SK-N-SH (cell line): ENCODE measurements around the gene ME3. TPM values are rescaled to one million over a fixed set of nuclear protein-coding genes. Genes with fewer than 3 reads are reported as not detected.

ENCODE experiments used
- CTCF ChIA-PET: fragments of 300-600, 350-600 bp; formaldehyde crosslinking; extraction: SDS; loops from one replicate; lab custom pipeline; 2021; lab: Yijun Ruan, JAX
- POLR2A ChIA-PET: fragments of 350-600 bp; sonication (Branson Sonifier 250); formaldehyde crosslinking; extraction: SDS; loops from one replicate; lab custom pipeline; 2020; ENCODE audit warnings: antibody characterized with exemption, inconsistent platforms; lab: Yijun Ruan, JAX
- DNase-seq: peaks from one replicate; pipeline ENCODE4 v3.0.0; 2012
- H2AFZ ChIP-seq: fragments of 200-600 bp; sonication (generic); 2 replicates; pipeline ENCODE4 v1.8.1; 2016; ENCODE audit warnings: antibody characterized with exemption, mild to moderate bottlenecking, low read depth
- H3F3A ChIP-seq: fragments of 200-600 bp; sonication (generic); replicated peaks from 2 replicates; pipeline ENCODE3; 2016; ENCODE audit warnings: antibody characterized with exemption, mild to moderate bottlenecking; ENCODE audit not compliant: insufficient read depth
- H3K27ac ChIP-seq, 2 experiments: fragments of 200-500 bp in 1 of 2; fragments of 200-600 bp in 1 of 2; sonication (Bioruptor generic) in 1 of 2; sonication (generic), shearing (Covaris generic) in 1 of 2; 2 replicates each; pipeline versions ENCODE4 v1.5.1 to v1.6.1; 2014 to 2016; ENCODE audit warnings: low read depth in 2 of 2, inconsistent platforms in 1 of 2, low read length in 1 of 2, mild to moderate bottlenecking in 1 of 2, mixed read lengths in 1 of 2
- H3K27me3 ChIP-seq: fragments of 200-600 bp; sonication (generic), shearing (Covaris generic); 2 replicates; pipeline ENCODE4 v1.6.1; 2016; ENCODE audit warnings: mixed run types; ENCODE audit not compliant: insufficient read depth
- H3K36me3 ChIP-seq, 2 experiments: fragments of 200-500 bp in 1 of 2; fragments of 200-600 bp in 1 of 2; sonication (Bioruptor generic) in 1 of 2; sonication (generic) in 1 of 2; replicated peaks in 1 of 2; 2 replicates each; pipeline versions ENCODE3 to v1.5.1; 2014 to 2016; ENCODE audit warnings: low read length in 1 of 2, mild to moderate bottlenecking in 1 of 2; ENCODE audit not compliant: insufficient read depth in 2 of 2, control insufficient read depth in 1 of 2
- H3K4me1 ChIP-seq, 2 experiments: fragments of 200-500 bp in 1 of 2; fragments of 200-600 bp in 1 of 2; sonication (Bioruptor generic) in 1 of 2; sonication (generic), shearing (Covaris generic) in 1 of 2; 2 replicates each; pipeline versions ENCODE4 v1.5.1 to v1.6.1; 2014 to 2016; ENCODE audit warnings: low read depth in 1 of 2, low read length in 1 of 2, mixed run types in 1 of 2; ENCODE audit not compliant: insufficient read depth in 2 of 2, control insufficient read depth in 1 of 2
- H3K4me2 ChIP-seq: fragments of 200-600 bp; sonication (generic), shearing (Covaris generic); 2 replicates; pipeline ENCODE4 v1.6.1; 2017; ENCODE audit warnings: mixed run types
- H3K4me3 ChIP-seq, 2 experiments: fragments of 200-500 bp in 1 of 2; fragments of 200-600 bp in 1 of 2; sonication (Bioruptor generic) in 1 of 2; sonication (generic), shearing (Covaris generic) in 1 of 2; 2 replicates each; pipeline versions ENCODE4 v1.5.1 to v1.8.1; 2014 to 2016; ENCODE audit warnings: low read depth in 2 of 2, inconsistent platforms in 1 of 2, low read length in 1 of 2, mild to moderate bottlenecking in 1 of 2, mixed read lengths in 1 of 2, moderate library complexity in 1 of 2
- H3K79me2 ChIP-seq: fragments of 200-600 bp; sonication (generic); 2 replicates; pipeline ENCODE4 v1.8.1; 2017; ENCODE audit warnings: mild to moderate bottlenecking; ENCODE audit not compliant: insufficient read depth
- H3K9ac ChIP-seq: fragments of 200-600 bp; sonication (generic); 2 replicates; pipeline ENCODE4 v1.6.1; 2017; ENCODE audit warnings: mixed run types
- H3K9me2 ChIP-seq: fragments of 200-600 bp; sonication (generic); 2 replicates; pipeline ENCODE4 v1.6.1; 2017; ENCODE audit warnings: mixed run types
- H3K9me3 ChIP-seq: fragments of 200-600 bp; sonication (generic); 2 replicates; pipeline ENCODE4 v1.6.1; 2017; ENCODE audit warnings: mixed run types, mild to moderate bottlenecking, moderate library complexity
- H4K20me1 ChIP-seq: fragments of 200-600 bp; sonication (generic); 2 replicates; pipeline ENCODE4 v1.6.1; 2017; ENCODE audit warnings: mild to moderate bottlenecking, mixed run types; ENCODE audit not compliant: insufficient read depth
- ELF1 ChIP-seq: IDR thresholded peaks from 2 replicates; pipeline ENCODE4 v1.4.0; 2012
- FOSL2 ChIP-seq: IDR thresholded peaks from 2 replicates; pipeline ENCODE4 v1.4.0; 2012; ENCODE audit warnings: low read depth, mild to moderate bottlenecking, moderate library complexity, borderline replicate concordance
- GATA2 ChIP-seq: sonication (generic); formaldehyde crosslinking; IDR thresholded peaks from 2 replicates; pipeline ENCODE4 v1.5.0; 2020; ENCODE audit warnings: mild to moderate bottlenecking, missing genetic modification reagents
- IRF3 ChIP-seq: fragments of 150-350 bp; IDR thresholded peaks from 2 replicates; pipeline ENCODE4 v1.6.1; 2016; ENCODE audit warnings: mild to moderate bottlenecking, low read depth, low read length
- MAX ChIP-seq: IDR thresholded peaks from 2 replicates; pipeline ENCODE4 v1.4.0; 2012; ENCODE audit warnings: low read depth
- MXI1 ChIP-seq: IDR thresholded peaks from 2 replicates; pipeline ENCODE4 v1.6.1; 2012; ENCODE audit warnings: mild to moderate bottlenecking, low read depth, low read length, improper control_type of control experiment
- NFIC ChIP-seq: IDR thresholded peaks from 2 replicates; pipeline ENCODE4 v1.4.0; 2012; ENCODE audit warnings: borderline replicate concordance
- PBX3 ChIP-seq: IDR thresholded peaks from 2 replicates; pipeline ENCODE4; 2012
- POLR2AphosphoS5 ChIP-seq: IDR thresholded peaks from 2 replicates; pipeline ENCODE4 v1.6.1; 2012; ENCODE audit warnings: low read depth, low read length
- REST ChIP-seq: IDR thresholded peaks from 2 replicates; pipeline ENCODE4 v1.6.1; 2012; ENCODE audit warnings: mild to moderate bottlenecking, low read depth, low read length, moderate library complexity
- RFX5 ChIP-seq: IDR thresholded peaks from 2 replicates; pipeline ENCODE4 v1.6.1; 2012; ENCODE audit warnings: mild to moderate bottlenecking, improper control_type of control experiment, low read length
- SIN3A ChIP-seq: IDR thresholded peaks from 2 replicates; pipeline ENCODE4 v1.6.1; 2012; ENCODE audit warnings: low read depth, mild to moderate bottlenecking, low read length, moderate library complexity, borderline replicate concordance
- SMC3 ChIP-seq: IDR thresholded peaks from 2 replicates; pipeline ENCODE4 v1.6.1; 2012; ENCODE audit warnings: low read depth, low read length, improper control_type of control experiment
- TCF12 ChIP-seq: IDR thresholded peaks from 2 replicates; pipeline ENCODE4 v1.4.0; 2012
- USF1 ChIP-seq: IDR thresholded peaks from 2 replicates; pipeline ENCODE4 v1.4.0; 2012; ENCODE audit warnings: low read depth, borderline replicate concordance
- YY1 ChIP-seq: IDR thresholded peaks from 2 replicates; pipeline ENCODE4 v1.4.0; 2012; ENCODE audit warnings: low read depth, mild to moderate bottlenecking
- ZBTB33 ChIP-seq: IDR thresholded peaks from 2 replicates; pipeline ENCODE4 v1.4.0; 2012; ENCODE audit warnings: low read depth, borderline replicate concordance
- WGBS: methylation state at CpG from one replicate; pipeline ENCODE4 v1.1.6; 2017; ENCODE audit warnings: low lambda C conversion rate; 5-methylcytosine and 5-hydroxymethylcytosine counted together
- polyA plus RNA-seq, 3 experiments: library from polyadenylated mRNA; depleted of rRNA; stranded (reverse); fragments of >200 nt; gene quantifications; 2 replicates each; pipeline ENCODE4 v1.2.3, GENCODE V29; 2012

The ME3 gene
- polyA plus RNA-seq, 1 of the 3 experiments (the other 2 are of a cell fraction), result 22.0 TPM

GRCh38 chr11:86676010-86676409 lies 3.6 kb upstream of the ME3 start:
- peaks cover 16% of the 10 kb centered on the region for H3F3A ChIP-seq
- ChIA-PET CTCF (interaction anchor here (0.6 to 1.4 kb wide), 3 partner anchors 31 to 82 kb away, joined by 3 to 5 read pairs (median 3); no protein-coding TSS in a partner anchor), POLR2A (no interaction called here)
- no peak overlapping the region for H3K27ac ChIP-seq
- H3K79me2 ChIP-seq, result no peaks in the 10 kb centered on the region
- no peak overlapping the region for H3K4me3 ChIP-seq
- DNase-seq, result no peak
- 84% methylated on average over 1 of the region's 1 CpG for WGBS
- H3K27me3 ChIP-seq, result no peaks in the 10 kb centered on the region
- no peak overlapping the region for H3K4me2 ChIP-seq
- no peaks in the 10 kb centered on the region for H3K36me3 ChIP-seq
- TF ChIP-seq REST (no peak), ELF1 (no peak), YY1 (no peak), MAX (no peak), SMC3 (no peak), PBX3 (no peak), FOSL2 (no peak), POLR2AphosphoS5 (no peak), TCF12 (no peak), RFX5 (no peak), IRF3 (no peak)
- H3K9me2 ChIP-seq, result no peaks in the 10 kb centered on the region
- H4K20me1 ChIP-seq, result no peaks in the 10 kb centered on the region
- no peak overlapping the region for H2AFZ ChIP-seq
- no peaks in the 10 kb centered on the region for H3K9me3 ChIP-seq
- peaks cover 11 to 12% of the 10 kb centered on the region in 2 experiments; a peak in 3 of 4 replicates for H3K4me1 ChIP-seq
- H3K9ac ChIP-seq, result no peak overlapping the region

- POLR2A ChIA-PET, result no interaction called here
- H3F3A ChIP-seq, result peaks cover 10% of the 10 kb centered on the region
- TF ChIP-seq ZBTB33 (no peak), RFX5 (no peak), YY1 (no peak), SIN3A (no peak), ELF1 (no peak), MXI1 (no peak), TCF12 (no peak), USF1 (no peak), NFIC (no peak), POLR2AphosphoS5 (no peak), GATA2 (CRISPR knock-in tag) (no peak), IRF3 (no peak)
These were observed 2.6 kb upstream of the ME3 start for GRCh38 chr11:86675017-86675416.

More at GRCh38 chr11:86675017-86675416, 2.6 kb upstream of the ME3 start:
- Histone ChIP-seq H3K9ac (no peak overlapping the region), H2AFZ (no peak overlapping the region; the same call in 1 of the 2 replicates), H3K79me2 (peaks cover 4% of the 10 kb centered on the region; the same call in 1 of the 2 replicates), H3K4me2 (no peak overlapping the region), H3K4me3 (no peak overlapping the region), H3K9me3 (no peaks in the 10 kb centered on the region), H3K27ac (no peak overlapping the region), H4K20me1 (no peaks in the 10 kb centered on the region), H3K9me2 (no peaks in the 10 kb centered on the region), H3K27me3 (no peaks in the 10 kb centered on the region), H3K4me1 (peaks cover 11 to 18% of the 10 kb centered on the region in 2 experiments; a peak in 3 of 4 replicates), H3K36me3 (no peaks in the 10 kb centered on the region)
- WGBS, result 100% methylated on average over 2 of the region's 2 CpGs
- DNase-seq, result no peak
- CTCF ChIA-PET, result no interaction called here
